DMS 273 treated with DMSO at 0.1 percent for 48 hours (cell line): Measurements from ENCODE around the gene RTKN.
A peak's percentile ranks its signal among the peaks of the same experiment; 100 is the strongest.
"Not testable (repeated sequence)": the region's sequence is repeated elsewhere in the genome, so short reads cannot be mapped to it uniquely, and the experiment has no call there.

Experiments used
- DNase-seq: peaks from one replicate; lab custom pipeline; 2025; lab: John Stamatoyannopoulos, UW

Gene RTKN, protein sequence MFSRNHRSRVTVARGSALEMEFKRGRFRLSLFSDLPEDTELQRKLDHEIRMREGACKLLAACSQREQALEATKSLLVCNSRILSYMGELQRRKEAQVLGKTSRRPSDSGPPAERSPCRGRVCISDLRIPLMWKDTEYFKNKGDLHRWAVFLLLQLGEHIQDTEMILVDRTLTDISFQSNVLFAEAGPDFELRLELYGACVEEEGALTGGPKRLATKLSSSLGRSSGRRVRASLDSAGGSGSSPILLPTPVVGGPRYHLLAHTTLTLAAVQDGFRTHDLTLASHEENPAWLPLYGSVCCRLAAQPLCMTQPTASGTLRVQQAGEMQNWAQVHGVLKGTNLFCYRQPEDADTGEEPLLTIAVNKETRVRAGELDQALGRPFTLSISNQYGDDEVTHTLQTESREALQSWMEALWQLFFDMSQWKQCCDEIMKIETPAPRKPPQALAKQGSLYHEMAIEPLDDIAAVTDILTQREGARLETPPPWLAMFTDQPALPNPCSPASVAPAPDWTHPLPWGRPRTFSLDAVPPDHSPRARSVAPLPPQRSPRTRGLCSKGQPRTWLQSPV

DNA sequence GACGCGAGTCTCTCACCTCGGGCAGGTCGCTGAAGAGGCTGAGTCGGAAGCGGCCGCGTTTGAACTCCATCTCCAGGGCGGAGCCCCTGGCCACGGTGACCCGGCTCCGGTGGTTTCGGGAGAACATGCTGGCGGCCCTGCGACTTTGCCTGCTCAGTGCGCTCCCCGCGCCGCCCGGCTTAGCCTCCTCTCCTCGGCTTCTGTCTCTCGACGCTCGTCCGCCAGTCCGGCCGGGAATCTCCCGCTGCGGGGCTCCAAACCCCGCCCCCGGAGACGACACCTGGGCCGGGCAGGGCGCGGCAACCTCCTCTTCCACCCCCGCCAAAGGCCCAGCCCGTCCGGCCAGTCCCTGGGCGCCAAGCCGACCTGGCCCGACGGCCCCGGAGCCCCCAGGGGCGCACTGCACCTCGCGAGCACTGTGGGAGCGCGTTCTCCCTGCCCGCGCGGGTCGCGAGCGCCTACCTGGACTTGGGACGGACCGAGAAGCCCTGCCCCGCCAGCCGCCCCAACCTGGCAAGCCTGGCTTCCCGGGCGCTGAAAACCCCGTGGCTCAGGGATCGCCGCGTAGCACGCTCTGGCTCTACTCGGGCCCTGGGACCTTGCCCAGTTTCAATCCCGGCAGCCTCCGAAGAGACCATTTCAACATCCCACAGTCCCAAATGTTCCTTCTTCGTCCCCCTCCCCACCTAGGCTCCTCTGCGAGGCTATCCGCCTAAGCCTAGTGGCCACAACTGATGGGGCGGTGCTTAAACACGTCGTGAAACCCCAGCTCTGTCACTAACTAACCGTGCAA, at the start of gene RTKN:
RTKN (minus strand) TSS at position 248 of the 793 bp plus-strand sequence; CDS start at position 127, 121 bp downstream.
- DNase-seq, result no peak

DNA sequence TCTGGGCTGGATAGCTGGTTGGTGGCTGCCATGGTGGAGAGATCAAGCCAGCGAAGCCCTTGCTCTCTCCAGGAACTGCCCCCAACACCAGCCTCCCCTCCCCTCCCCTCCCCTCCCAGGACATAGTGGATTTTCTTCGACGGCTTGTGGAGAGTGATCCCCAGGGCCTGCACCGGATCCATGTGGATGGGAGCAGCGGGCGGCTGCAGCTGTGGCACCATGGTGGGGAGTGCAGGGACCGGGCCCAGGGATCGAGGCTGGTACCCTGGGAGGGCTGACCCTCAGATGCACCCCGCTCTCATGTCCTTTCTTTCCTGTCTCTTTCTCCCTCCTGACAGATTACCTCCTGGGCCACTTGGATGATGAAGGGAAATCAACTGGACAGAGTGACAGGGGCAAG, 48.2 kb upstream of the RTKN start:
- DNase-seq, result no peak

DNA sequence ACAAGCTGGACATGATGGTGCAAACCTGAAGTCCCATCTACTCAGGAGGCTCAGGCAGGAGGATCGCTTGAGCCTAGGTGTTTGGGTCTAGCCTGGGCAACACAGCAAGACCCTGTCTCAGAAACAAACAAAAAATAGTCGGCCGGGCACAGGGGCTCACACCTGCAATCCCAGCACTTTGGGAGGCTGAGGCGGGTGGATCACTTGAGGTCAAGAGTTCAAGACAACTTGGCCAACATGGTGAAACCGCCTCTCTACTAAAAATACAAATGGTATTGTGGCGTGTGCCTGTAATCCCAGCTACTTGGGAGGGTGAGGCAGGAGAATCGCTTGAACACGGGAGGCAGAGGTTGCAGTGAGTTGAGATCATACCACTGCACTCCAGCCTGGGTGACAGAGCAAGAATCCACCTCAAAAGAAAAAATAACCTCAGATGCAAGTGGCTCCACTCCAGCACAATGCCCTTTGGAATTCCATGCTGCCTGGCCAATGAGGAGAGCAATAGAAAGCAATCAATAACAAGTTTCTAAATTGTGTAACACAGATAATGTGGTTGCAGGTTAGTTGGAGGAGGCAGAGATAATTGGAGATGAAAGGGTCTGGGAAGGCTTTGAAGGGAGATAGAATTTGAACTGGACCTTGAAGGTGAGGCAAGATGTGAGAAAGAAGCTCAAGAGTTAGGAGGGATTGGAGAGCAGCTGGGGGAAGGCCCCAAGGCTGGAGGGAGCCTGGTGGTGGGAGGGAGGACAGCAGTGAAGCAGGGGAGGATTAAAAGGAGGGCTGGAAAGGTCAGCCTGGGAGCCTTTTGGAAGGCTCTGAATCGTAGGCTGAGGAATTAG, 47.1 kb upstream of the RTKN start:
- DNase-seq, result no peak

DNA sequence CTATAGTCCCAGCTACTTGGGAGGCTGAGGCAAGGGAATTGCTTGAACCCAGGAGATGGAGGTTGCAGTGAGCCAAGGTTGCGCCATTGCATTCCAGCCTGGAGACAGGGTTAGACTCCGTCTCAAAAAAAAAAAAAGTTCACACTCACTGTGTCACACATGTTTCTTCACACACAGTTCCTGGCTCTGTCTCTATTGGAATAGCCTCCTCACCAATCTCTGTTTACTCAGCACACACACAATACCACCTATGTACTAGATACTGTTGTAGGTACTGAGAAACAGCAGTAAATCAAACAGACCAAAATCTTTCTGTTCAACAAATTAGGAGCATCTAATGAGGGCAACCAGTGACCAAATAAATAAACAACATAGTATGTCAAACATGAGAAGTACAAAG, 44.4 kb upstream of the RTKN start:
- no peak for DNase-seq

DNA sequence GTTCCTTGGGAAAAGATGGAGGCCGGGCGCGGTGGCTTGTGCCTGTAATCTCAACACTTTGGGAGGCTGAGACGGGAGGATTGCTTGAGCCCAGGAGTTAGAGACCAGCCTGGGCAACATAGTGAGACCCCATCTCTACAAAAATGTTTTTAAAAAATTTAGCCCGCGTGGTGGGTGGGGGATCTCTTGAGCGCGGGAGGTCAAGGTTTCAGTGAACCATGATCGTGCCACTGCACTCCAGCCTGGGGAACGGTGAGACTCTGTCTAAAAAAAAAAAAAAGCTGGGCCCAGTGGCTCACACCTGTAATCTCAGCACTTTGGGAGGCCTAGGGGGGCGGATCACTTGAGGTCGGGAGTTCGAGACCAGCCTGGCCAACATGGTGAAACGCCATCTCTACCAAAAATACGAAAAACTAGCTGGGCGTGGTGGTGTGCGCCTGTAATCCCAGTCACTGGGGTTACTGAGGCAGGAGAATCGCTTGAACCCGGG, 42.0 kb upstream of the RTKN start:
- not testable (repeated sequence) for DNase-seq

DNA sequence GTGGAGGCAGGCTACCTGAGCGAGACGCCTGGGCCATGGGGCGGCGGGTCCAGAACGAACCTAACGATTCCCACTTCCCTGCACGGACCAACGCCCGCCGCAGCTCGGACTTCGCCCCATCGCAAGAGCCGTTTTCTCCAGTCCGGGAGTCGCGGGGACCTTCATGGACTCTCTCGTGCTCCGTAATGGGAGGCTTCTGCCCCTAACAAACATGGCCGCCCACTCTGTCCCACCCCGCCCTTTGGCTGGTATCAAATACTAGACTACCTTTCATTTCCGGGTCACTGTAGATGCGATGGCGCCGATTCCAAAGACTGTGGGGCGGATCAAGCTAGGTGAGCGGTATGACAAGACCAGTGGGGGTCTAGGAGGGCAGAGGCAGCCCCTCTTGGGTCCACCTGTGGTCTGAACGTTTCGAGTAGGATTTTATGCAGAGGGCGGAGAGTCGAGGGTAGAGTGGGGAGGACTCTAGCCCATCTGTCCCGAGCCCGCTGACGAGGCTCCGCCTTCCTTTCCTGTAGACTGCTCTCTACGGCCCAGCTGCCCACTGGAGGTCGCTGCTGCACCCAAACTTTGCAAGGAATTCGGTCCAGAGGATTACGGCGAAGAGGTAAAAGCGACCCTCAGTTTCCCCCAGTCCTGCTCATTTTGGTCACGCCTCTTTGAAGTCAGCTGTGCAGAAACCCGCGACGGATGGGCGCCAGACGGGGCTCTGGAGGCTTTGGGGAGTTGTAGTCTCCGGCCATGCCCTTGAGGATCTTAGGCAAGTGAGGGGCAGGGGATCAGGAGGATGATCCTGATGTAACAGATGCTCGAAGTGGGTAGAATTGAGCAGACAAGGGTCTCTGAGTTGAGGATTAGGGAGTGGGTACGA, 41.3 kb upstream of the RTKN start, which contains the start of the genes CCDC142 and TTC31:
CCDC142 (minus strand) TSS at position 198 of the 874 bp plus-strand sequence; CDS start at position 37, 161 bp downstream.
TTC31 (plus strand) TSS at position 281 of the 874 bp plus-strand sequence; CDS start at position 296, 15 bp downstream.
- DNase-seq, result peak; percentile 94

DNA sequence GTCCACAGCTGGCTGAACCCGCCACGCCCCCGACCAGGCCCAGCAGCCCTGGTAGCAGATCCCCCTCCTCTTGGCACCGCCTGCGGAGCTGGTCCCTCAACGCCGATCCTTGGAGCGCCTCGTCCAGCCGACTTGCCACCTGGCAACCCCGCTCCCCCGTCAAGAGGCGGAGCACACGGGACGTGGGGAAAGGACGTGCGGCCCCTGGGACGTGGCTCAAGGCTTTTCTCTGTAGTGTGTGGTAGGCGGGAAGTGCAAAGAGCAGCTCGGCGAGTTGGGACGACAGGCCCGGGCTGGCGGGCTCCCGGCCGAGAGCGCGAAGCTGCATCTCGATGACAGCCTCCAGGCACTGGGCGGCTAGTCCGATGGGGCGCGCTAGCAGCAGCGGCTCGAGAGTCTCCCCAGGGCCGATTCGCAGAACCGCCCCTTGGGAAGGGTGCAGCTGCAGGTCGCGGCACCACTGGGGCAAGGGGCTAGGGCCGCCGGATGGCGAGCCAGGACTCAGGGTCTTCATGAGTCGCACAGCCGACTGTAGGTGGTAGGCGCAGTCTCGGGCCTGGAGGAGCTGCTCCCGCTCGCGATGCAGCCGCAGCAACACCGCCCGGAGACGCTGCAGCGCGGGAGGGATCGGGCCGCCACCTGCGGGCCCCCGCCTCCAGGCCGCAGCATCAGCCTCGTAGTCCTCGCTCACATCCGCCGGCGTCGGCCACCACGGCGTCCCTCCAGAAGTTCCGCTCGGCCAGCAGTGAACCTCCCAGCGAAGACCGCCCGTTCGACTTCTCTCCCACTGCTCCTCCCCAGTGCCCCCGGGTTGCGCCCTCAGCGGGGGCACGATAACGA, 40.4 kb upstream of the RTKN start:
- no peak for DNase-seq

DNA sequence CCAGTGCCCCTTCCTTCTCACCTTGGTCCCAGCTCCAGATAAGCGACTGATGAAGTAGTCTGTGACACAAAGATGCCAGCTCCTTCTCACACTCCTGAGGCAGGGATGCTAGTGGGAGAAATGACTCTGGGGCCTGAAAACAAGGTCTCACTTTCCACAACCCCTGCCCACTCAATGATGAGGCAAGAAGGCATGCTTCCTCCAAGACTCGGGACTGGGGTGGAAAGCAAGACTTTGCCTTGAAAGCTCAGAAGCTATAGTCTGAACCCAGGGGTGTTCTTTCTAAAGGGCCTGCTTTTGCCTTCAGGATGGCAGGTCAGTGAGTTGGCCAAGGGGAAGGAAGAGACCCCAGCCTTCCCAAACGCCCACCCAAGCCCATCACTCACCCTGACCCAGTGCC, 39.7 kb upstream of the RTKN start:
- no peak for DNase-seq

DNA sequence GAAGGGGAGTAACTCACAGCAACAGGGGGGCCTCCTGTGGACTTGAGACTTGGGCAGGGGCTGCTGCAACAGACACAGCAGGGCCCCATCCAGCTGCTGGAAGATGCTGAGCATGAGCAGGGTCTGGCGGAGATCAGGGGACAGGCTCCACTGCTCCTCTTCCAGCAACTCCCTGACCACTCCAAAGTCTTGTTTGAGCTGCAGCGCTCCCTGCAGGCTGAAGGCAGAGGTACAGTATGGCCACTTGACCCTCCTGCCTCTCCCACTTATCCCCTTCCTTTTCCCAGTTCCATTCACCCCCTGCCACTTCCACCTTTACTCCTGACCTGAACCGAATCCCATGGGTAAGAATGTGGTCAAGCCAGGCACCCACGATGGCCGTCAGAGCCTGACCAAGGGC, 33.2 kb upstream of the RTKN start:
- DNase-seq, result no peak

DNA sequence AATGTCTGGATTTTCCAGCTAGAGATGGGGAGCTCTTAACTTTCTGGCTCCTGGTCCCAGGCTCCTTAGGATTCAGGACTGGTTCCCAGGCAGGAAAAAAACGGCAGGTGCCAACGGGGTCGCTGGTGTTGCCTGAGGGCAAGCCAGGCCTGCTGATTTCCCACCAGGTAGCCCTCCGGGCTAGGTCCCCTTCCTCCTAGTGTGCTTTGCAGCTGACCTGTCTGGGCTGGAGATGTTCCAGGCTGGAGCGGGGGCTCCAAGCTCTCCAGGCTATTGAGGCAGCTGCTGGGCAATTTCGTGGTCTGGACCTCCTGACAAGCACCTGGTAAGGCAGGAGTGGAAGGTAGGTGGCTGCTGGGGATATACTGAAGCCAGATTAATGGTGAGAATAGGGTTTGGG, 32.7 kb upstream of the RTKN start:
- DNase-seq, result no peak

DNA sequence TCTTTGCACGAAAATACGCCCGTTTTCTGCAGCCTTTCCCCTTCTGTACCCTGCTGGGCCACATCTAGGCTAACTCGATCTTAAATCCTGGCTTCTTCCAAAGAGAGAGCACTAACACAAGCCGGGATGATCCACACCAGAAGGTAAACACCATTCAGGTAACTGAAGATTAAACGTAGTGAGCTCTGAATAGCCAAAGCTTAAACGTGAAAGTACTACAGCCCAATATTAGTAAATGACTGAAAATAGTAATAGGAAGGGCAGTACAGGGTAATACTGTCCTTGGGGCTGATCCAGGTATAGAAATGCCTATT, 31.2 kb upstream of the RTKN start:
- DNase-seq, result no peak

DNA sequence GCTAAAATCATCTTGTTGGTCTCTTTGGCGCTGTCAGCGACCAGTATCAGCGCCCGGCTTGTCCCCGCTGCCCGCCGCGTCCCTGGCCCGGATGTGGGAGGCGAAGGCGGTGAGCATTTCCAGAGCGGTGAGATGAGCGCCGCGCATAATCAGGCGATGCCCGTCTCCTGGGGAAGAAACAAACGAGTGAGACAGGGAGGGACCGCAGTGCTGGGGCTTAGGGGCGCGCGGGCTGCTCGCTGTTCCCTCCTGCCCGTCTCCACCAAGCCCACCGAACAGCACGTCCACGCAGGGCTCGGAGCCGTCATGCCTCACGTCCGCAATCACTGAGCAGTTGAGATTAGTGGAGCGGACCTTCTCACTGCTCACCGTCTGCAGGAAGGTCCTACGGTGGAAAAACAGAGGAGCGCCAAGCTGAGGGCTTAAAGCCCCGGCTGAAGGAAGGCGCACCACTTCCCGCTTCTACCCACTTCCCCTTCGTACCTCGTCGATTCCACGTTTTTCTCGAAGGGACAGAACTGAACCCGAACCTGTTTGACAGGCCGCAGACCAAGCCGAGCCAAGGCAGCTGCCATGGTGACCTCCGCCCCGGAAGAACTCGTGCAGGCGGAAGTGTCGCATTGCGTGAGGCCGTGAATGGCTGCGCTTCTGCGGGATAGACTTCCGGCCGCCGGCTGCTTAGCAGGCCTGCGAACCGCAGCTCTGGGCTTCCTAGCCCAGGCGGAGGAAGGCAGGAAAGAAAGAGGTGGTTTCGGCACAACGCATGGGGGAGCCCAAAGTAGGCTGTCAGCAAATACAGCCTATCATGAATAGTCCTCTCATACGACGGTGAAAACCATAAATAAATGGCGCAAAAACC, 30.6 kb upstream of the RTKN start, which contains the start of gene MRPL53:
MRPL53 (minus strand) TSS at position 595 of the 859 bp plus-strand sequence; CDS start at position 575, 20 bp downstream.
- peak; percentile 74 for DNase-seq

DNA sequence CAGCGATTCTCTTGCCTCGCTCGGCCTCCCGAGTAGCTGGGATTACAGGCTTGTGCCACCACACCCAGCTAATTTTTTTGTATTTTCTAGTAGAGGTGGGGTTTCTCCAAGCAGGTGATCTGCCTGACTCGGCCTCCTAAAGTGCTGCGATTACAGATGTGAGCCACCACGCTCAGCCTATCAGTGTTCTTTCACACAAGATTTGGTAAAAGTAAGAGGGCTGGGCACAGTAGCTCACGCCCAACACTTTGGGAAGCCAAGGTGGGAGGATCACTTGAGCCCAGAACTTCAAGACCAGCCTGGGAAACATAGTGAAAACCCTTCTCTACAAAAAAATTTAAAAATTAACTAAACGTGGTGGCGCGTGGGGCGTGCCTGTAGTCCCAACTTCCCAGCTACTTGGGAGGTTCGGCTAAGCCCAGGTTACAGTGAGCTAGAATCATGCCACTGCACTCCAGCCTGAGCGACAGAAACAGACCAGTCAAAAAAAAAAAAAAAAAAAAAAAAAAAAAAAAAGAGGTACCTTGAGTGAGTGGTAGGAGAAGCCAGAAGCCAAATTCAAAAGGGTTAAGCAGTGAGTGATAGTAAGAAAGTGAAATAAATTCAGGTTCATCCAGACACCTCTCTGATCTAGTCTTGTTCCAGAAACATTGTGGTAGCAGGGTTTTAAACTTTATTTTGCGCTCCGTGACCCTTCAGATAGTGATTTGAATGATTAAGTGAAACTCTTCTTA, 29.8 kb upstream of the RTKN start:
- DNase-seq, result no peak

DNA sequence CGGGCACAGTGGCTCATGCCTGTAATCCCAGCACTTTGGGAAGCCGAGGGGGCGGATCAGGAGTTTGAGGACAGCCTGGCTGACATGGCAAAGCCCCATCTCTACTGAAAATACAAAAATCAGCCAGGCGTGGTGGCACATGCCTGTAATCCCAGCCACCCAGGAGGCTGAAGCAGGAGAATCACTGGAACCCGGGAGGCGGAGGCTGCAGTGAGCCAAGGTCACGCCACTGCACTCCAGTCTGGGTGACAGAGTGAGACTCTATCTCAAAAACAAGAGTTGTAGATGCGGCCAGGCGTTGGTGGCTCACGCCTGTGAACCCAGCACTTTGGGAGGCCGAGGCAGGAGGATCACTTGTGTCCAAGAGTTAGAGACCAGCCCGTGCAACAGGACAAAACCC, 29.0 kb upstream of the RTKN start:
- not testable (repeated sequence) for DNase-seq

DNA sequence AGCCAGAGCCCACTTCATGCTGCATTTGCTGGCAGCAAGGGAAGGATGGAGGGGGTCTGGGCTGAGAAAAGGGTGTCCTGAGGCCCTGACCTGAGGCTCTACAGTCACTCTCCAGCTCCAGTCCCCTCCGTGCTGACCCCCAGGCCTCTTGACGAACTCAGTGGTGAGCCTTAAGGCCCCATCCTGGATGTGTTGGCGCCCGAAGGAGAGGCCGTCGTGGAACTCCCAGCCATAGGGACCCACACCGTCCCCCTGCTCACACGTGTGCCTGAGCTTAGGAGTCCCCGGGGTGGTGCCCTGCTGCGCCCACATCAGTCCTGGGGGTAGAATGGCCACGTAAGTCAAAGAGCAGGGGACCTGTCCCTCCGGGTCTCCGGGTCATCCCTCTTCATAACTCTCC, 22.7 kb upstream of the RTKN start:
- no peak for DNase-seq

DNA sequence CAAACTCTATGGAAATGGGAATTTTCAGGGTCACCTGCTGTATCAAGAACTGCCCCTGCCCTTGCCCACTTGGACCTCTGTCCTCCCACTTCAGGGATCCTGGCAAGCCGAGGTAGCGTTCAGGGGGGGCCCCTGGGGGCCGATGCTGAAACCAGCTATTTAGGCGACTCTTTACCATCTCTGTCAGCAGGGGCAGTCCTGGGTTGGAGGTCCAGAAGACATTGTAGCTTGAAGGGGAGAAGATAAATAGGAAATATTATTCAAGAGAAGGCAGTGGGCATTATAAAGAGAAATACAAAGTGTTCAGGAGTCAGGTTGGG, 21.0 kb upstream of the RTKN start:
- no peak for DNase-seq

DNA sequence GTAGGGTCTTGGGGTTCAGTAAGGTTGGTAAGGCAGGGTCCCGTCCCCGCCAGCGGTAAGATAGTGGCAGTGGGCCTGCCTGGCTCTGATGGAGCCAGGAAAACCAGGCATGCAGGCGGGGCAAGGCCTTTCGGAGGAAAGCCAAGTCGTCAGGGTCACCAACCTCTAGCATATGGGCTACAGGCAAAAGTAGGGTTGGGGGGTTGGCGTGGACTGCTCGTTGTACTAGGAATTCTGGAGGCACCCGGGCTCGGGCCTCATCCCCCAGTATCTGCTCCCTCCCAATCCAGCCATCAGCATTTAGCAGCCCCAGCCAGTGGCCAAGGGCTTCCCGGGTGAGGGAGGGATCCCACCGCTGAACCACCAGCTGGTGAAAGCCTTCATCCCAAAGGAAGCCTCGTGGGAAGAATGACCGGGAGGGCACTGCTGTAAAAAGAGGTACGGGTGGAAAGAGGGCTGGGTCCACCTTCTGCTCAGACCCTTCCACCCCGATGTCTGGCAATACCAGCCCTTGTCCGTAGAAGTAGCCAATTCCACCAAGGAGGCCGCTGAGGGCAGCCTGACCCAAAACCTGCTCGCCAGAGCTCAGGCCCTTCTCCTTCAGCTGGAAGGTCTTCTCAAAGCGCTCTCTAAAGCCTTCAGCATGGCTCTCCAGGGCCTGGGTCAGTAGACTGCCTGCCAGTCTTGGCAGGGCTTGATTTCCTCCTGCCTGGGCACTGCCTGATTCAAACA, 20.5 kb upstream of the RTKN start:
- no peak for DNase-seq
